ENCODE measurements around the gene PIGL. TPM values are rescaled to one million over a fixed set of nuclear protein-coding genes. Genes with fewer than 3 reads are reported as not detected.

Gene PIGL
- total and polyA plus RNA-seq, 2 of the 4 experiments (the other 2 are of a cell fraction): 17.9 to 29.5 TPM

GRCh38 chr17:16358394-16358793 lies 141.4 kb downstream of the PIGL start:
- Histone ChIP-seq H4K8ac (ENCODE audit: low read depth in 2 of 2, low read length in 2 of 2) (no peak overlapping the region), H3K4ac (ENCODE audit: low read depth, low read length) (no peak overlapping the region), H2AK9ac (replicated peaks; ENCODE audit: low read depth, low read length, poor library complexity) (no peak overlapping the region), H2AFZ (replicated peaks; ENCODE audit: low read length, poor library complexity) (no peak overlapping the region), H2AK5ac (ENCODE audit: low read depth, low read length) (no peak overlapping the region), H3K4me1 (ENCODE audit: control insufficient read depth, insufficient read depth, low read length) (0 out of 2 replicates have a peak, but pooled peaks cover 2% of the 10 kb centered on the region), H4K20me1 (ENCODE audit: insufficient read depth, low read length) (no peaks in the 10 kb centered on the region), H2BK5ac (ENCODE audit: low read depth, low read length, poor library complexity, severe bottlenecking) (no peak overlapping the region), H3K9me1 (ENCODE audit: insufficient read depth, low read length) (peaks cover 3% of the 10 kb centered on the region; the same call in 1 of the 2 replicates), H4K91ac (ENCODE audit: insufficient read depth, low read depth, low read length) (no peak overlapping the region), H3K9me3 (ENCODE audit: control insufficient read depth, insufficient read depth, low read length) (no peaks in the 10 kb centered on the region), H3K14ac (replicated peaks; ENCODE audit: low read depth, low read length) (no peak overlapping the region), H3K4me2 (ENCODE audit: low read depth, low read length) (no peak overlapping the region), H2BK15ac (ENCODE audit: low read depth, low read length) (no peak overlapping the region), H3K27ac (ENCODE audit: insufficient read depth, low read length) (no peak overlapping the region), H3K36me3 (ENCODE audit: control insufficient read depth, insufficient read depth, low read length) (no peaks in the 10 kb centered on the region), H3K27me3 (ENCODE audit: control insufficient read depth, insufficient read depth, low read length) (no peaks in the 10 kb centered on the region), H2BK20ac (ENCODE audit: low read depth, low read length) (no peak overlapping the region), H3K18ac (ENCODE audit: low read depth, low read length) (no peak overlapping the region), H3K9ac (ENCODE audit: low read depth, low read length) (no peak overlapping the region), H3K79me1 (ENCODE audit: low read depth in 1 of 2, low read length in 2 of 2) (peaks cover 0 to 5% of the 10 kb centered on the region in 2 experiments; a peak in 1 of 4 replicates), H3K23ac (ENCODE audit: low read depth, low read length) (no peak overlapping the region), H3K56ac (ENCODE audit: extremely low read depth, insufficient read depth, low read length) (no peak overlapping the region), H4K5ac (ENCODE audit: low read depth, low read length) (no peak overlapping the region), H2BK120ac (ENCODE audit: low read depth, low read length) (no peak overlapping the region), H3K4me3 (ENCODE audit: insufficient read depth, low read depth, low read length) (no peak overlapping the region)
- BruUV-seq (replicated peaks): no TSS peak
- intact Hi-C loops (cut with micrococcal nuclease) (no loop called here), in situ Hi-C loops (cut with MboI; ENCODE audit: low sequenced_read_pairs) (no loop called here), dilution Hi-C loops (cut with HindIII; ENCODE audit: low sequenced_read_pairs, unreplicated experiment) (no loop called here)
- CTCF ChIA-PET: interaction anchor here (0.6 kb wide), 1 partner anchor 53 kb away, joined by 4 read pairs; no protein-coding TSS in a partner anchor
- TF ChIP-seq NFE2L2 (IDR thresholded peaks at IDR 0.05; ENCODE audit: low read depth, low read length): no peak
- TF ChIP-seq MAFK (IDR thresholded peaks at IDR 0.05; ENCODE audit: low read depth, low read length): no peak
- no peak for TF ChIP-seq POLR2A (IDR thresholded peaks at IDR 0.05; ENCODE audit: low read depth, low read length)
- no peak for TF ChIP-seq ELK1 (IDR thresholded peaks at IDR 0.05; ENCODE audit: borderline replicate concordance, low read depth, low read length)
- no peak for TF ChIP-seq SMC3 (IDR thresholded peaks at IDR 0.05; ENCODE audit: low read depth, low read length)
- no peak for TF ChIP-seq BHLHE40 (IDR thresholded peaks at IDR 0.05; ENCODE audit: low read depth, low read length)
- TF ChIP-seq CHD1 (IDR thresholded peaks at IDR 0.05; ENCODE audit: low read depth, low read length): no peak
- TF ChIP-seq MAZ (IDR thresholded peaks at IDR 0.05; ENCODE audit: borderline replicate concordance, low read depth, low read length): no peak
- no peak for TF ChIP-seq FOS (IDR thresholded peaks at IDR 0.05; ENCODE audit: low read depth, low read length)
- TF ChIP-seq RAD21 (IDR thresholded peaks at IDR 0.05; ENCODE audit: low read length): no peak
- TF ChIP-seq CEBPB (IDR thresholded peaks at IDR 0.05; ENCODE audit: low read depth, low read length): no peak
- no peak for TF ChIP-seq RCOR1 (IDR thresholded peaks at IDR 0.05; ENCODE audit: insufficient replicate concordance, low read length)
- POLR2A ChIA-PET (ENCODE audit: unreplicated experiment): no interaction called here
- DNase-seq (no peak), ATAC-seq (ENCODE audit: low read depth) (no peak)
